SK-N-SH treated with all-trans-retinoic acid at 6 μM for 48 hours (cell line): ENCODE data around the gene GMPPB.

Experiments
- ATAC-seq: fragments of 200-7000 bp; cut with Tn5 transposase; 3 replicates; pipeline ENCODE4 v1.9.1; 2020; ENCODE audit warnings: mild to moderate bottlenecking, moderate library complexity
- ARNTL ChIP-seq: fragments of 450-650 bp; formaldehyde crosslinking; IDR thresholded peaks from 2 replicates; pipeline ENCODE4 v1.5.0; 2020; ENCODE audit warnings: low read depth, mild to moderate bottlenecking, moderate library complexity, borderline replicate concordance
- BACH2 ChIP-seq: fragments of 250-450 bp; sonication (Bioruptor Pico); IDR thresholded peaks from 2 replicates; pipeline ENCODE4 v1.9.0; 2021; ENCODE audit warnings: mild to moderate bottlenecking, borderline replicate concordance
- CSDC2 ChIP-seq: fragments of 250-450 bp; sonication (Bioruptor Pico); IDR thresholded peaks from 2 replicates; pipeline ENCODE4 v1.5.0; 2020; ENCODE audit warnings: mild to moderate bottlenecking, moderate library complexity
- CSRNP3 ChIP-seq: fragments of 250-450 bp; sonication (Bioruptor Pico); IDR thresholded peaks from 2 replicates; pipeline ENCODE4 v1.5.1; 2021; ENCODE audit warnings: mild to moderate bottlenecking, moderate library complexity
- ESRRG ChIP-seq: fragments of 250-450 bp; sonication (Bioruptor Pico); IDR thresholded peaks from 2 replicates; pipeline ENCODE4 v1.6.1; 2021; ENCODE audit warnings: mild to moderate bottlenecking
- GLIS3 ChIP-seq: fragments of 250-450 bp; sonication (Bioruptor Pico); IDR thresholded peaks from 2 replicates; pipeline ENCODE4 v1.5.0; 2020; ENCODE audit warnings: mild to moderate bottlenecking, moderate library complexity
- ISL1 ChIP-seq: fragments of 250-450 bp; sonication (Bioruptor Pico); IDR thresholded peaks from 2 replicates; pipeline ENCODE4 v2.1.2; 2022; ENCODE audit warnings: mild to moderate bottlenecking, moderate library complexity
- OSR1 ChIP-seq: fragments of 250-450 bp; sonication (Bioruptor Pico); IDR thresholded peaks from 2 replicates; pipeline ENCODE4 v1.8.0; 2022; ENCODE audit warnings: moderate library complexity, mild to moderate bottlenecking, inconsistent platforms
- PATZ1 ChIP-seq: fragments of 250-450 bp; sonication (Bioruptor Pico); IDR thresholded peaks from 2 replicates; pipeline ENCODE4 v1.8.0; 2020; ENCODE audit warnings: mild to moderate bottlenecking, moderate library complexity, borderline replicate concordance
- POU6F1 ChIP-seq: fragments of 250-450 bp; sonication (Bioruptor Pico); IDR thresholded peaks from 2 replicates; pipeline ENCODE4 v1.8.0; 2021; ENCODE audit warnings: low read depth, mild to moderate bottlenecking, moderate library complexity, borderline replicate concordance
- PPARA ChIP-seq: fragments of 250-450 bp; sonication (Bioruptor Pico); IDR thresholded peaks from 2 replicates; pipeline ENCODE4 v1.5.0; 2020; ENCODE audit warnings: mild to moderate bottlenecking, borderline replicate concordance
- RARB ChIP-seq: fragments of 250-450 bp; sonication (Bioruptor Pico); IDR thresholded peaks from 2 replicates; pipeline ENCODE4 v1.8.0; 2021; ENCODE audit warnings: mild to moderate bottlenecking, moderate library complexity
- SNAI2 ChIP-seq: fragments of 250-450 bp; sonication (Bioruptor Pico); IDR thresholded peaks from 2 replicates; pipeline ENCODE4 v1.5.0; 2020; ENCODE audit warnings: mild to moderate bottlenecking, moderate library complexity
- TCF4 ChIP-seq: fragments of 250-450 bp; sonication (Bioruptor Pico); IDR thresholded peaks from 2 replicates; pipeline ENCODE4 v1.8.0; 2021; ENCODE audit warnings: mild to moderate bottlenecking, moderate library complexity, borderline replicate concordance
- TOX ChIP-seq: fragments of 250-450 bp; sonication (Bioruptor Pico); IDR thresholded peaks from 2 replicates; pipeline ENCODE4 v1.8.0; 2021; ENCODE audit warnings: mild to moderate bottlenecking, moderate library complexity, borderline replicate concordance
- TSHZ2 ChIP-seq: fragments of 250-450 bp; sonication (Bioruptor Pico); IDR thresholded peaks from 2 replicates; pipeline ENCODE4 v1.5.0; 2020; ENCODE audit warnings: mild to moderate bottlenecking, moderate library complexity
- ZC3H10 ChIP-seq: fragments of 250-450 bp; sonication (Bioruptor Pico); IDR thresholded peaks from 2 replicates; pipeline ENCODE4 v1.5.1; 2021; ENCODE audit warnings: mild to moderate bottlenecking, moderate library complexity
- ZFP3 ChIP-seq: fragments of 250-450 bp; sonication (Bioruptor Pico); IDR thresholded peaks from 2 replicates; pipeline ENCODE4 v1.5.0; 2020; ENCODE audit warnings: mild to moderate bottlenecking, moderate library complexity
- ZFP30 ChIP-seq: fragments of 450-650 bp; formaldehyde crosslinking; IDR thresholded peaks from 2 replicates; pipeline ENCODE4 v1.5.0; 2022; ENCODE audit warnings: mild to moderate bottlenecking, moderate library complexity
- ZNF565 ChIP-seq: fragments of 450-650 bp; formaldehyde crosslinking; conservative IDR thresholded peaks from 2 replicates; pipeline ENCODE4 v1.5.0; 2020; ENCODE audit warnings: low read depth, mild to moderate bottlenecking, moderate library complexity
- ZNF70 ChIP-seq: fragments of 450-650 bp; formaldehyde crosslinking; IDR thresholded peaks from 2 replicates; pipeline ENCODE4 v1.5.0; 2020; ENCODE audit warnings: mild to moderate bottlenecking, moderate library complexity

Gene GMPPB

GRCh38 chr3:49711489-49711888 is 12.3 kb downstream of the GMPPB start:
- no peak for TF ChIP-seq CSRNP3 (CRISPR knock-in tag)
- no peak for TF ChIP-seq ARNTL (CRISPR knock-in tag)
- no peak for TF ChIP-seq ISL1 (CRISPR knock-in tag)
- no peak for TF ChIP-seq OSR1 (CRISPR knock-in tag)
- no peak for TF ChIP-seq GLIS3 (CRISPR knock-in tag)
- TF ChIP-seq ZC3H10: no peak
- no peak for TF ChIP-seq TCF4
- TF ChIP-seq RARB (CRISPR knock-in tag): no peak
- no peak for TF ChIP-seq PATZ1
- TF ChIP-seq TSHZ2 (CRISPR knock-in tag): no peak
- TF ChIP-seq BACH2: no peak
- TF ChIP-seq PPARA (CRISPR knock-in tag): no peak
- TF ChIP-seq ESRRG (CRISPR knock-in tag): no peak
- no peak for TF ChIP-seq CSDC2 (CRISPR knock-in tag)
- no peak for TF ChIP-seq ZFP3 (CRISPR knock-in tag)
- no peak for TF ChIP-seq TOX (CRISPR knock-in tag)
- no peak for ATAC-seq

GRCh38 chr3:49709852-49710251 is 13.9 kb downstream of the GMPPB start:
- TF ChIP-seq ARNTL (CRISPR knock-in tag) (no peak), ZFP30 (CRISPR knock-in tag) (no peak), ZNF70 (CRISPR knock-in tag) (no peak), ESRRG (CRISPR knock-in tag) (no peak), GLIS3 (CRISPR knock-in tag) (no peak), SNAI2 (CRISPR knock-in tag) (no peak), CSRNP3 (CRISPR knock-in tag) (no peak), ISL1 (CRISPR knock-in tag) (no peak), ZC3H10 (no peak), ZNF565 (CRISPR knock-in tag) (no peak), TOX (CRISPR knock-in tag) (no peak), OSR1 (CRISPR knock-in tag) (no peak), RARB (CRISPR knock-in tag) (no peak), BACH2 (no peak)
- ATAC-seq: no peak

GRCh38 chr3:49707113-49707480 is 16.7 kb downstream of the GMPPB start:
- ATAC-seq: no peak

More at GRCh38 chr3:49707113-49707480, 16.7 kb downstream of the GMPPB start:
- TF ChIP-seq RARB (CRISPR knock-in tag) (no peak), GLIS3 (CRISPR knock-in tag) (no peak), POU6F1 (CRISPR knock-in tag) (no peak), TSHZ2 (CRISPR knock-in tag) (no peak), ZC3H10 (no peak)
